Upper lobe of left lung (tissue), 6 donors: Measurements from ENCODE around the gene DERA. TPM values are rescaled to one million over a fixed set of nuclear protein-coding genes. Genes with fewer than 3 reads are reported as not detected.

ENCODE experiments used
- ATAC-seq, 2 donors: fragments of 200-7000 bp; cut with Tn5 transposase; one replicate each; pipeline ENCODE4 v1.9.1; 2022; ENCODE audit warnings: mild to moderate bottlenecking in 2 of 2, moderate library complexity in 2 of 2; ENCODE audit not compliant: low FRiP score in 2 of 2
- DNase-seq, 2 donors: peaks; one replicate each; pipeline ENCODE4 v3.0.0-alpha.2; 2019 to 2020
- H3K27ac ChIP-seq, 4 donors: fragments of 200-600 bp; sonication (generic); one replicate each; pipeline ENCODE4 v1.5.1; 2016 to 2019
- H3K27me3 ChIP-seq, 4 donors: fragments of 200-600 bp; sonication (generic); one replicate each; pipeline ENCODE4 v1.5.1; 2017 to 2019
- H3K36me3 ChIP-seq, 4 donors: fragments of 200-600 bp; sonication (generic); one replicate each; pipeline ENCODE4 v1.5.1; 2016 to 2019
- H3K4me1 ChIP-seq, 4 donors: fragments of 200-600 bp; sonication (generic); one replicate each; pipeline ENCODE4 v1.5.1; 2018 to 2019
- H3K4me3 ChIP-seq, 4 donors: fragments of 200-600 bp; sonication (generic); one replicate each; pipeline ENCODE4 v1.5.1; 2017 to 2019; ENCODE audit warnings: mild to moderate bottlenecking in 2 of 4, moderate library complexity in 1 of 4
- H3K9me3 ChIP-seq, 4 donors: fragments of 200-600 bp; sonication (generic); one replicate each; pipeline ENCODE4 v1.5.1; 2018 to 2019
- EP300 ChIP-seq, 4 donors: sonication (generic); formaldehyde crosslinking; IDR thresholded peaks; one replicate each; pipeline ENCODE4 v1.5.1; 2017; ENCODE audit warnings: antibody characterized with exemption in 4 of 4, control low read depth in 2 of 4
- POLR2A ChIP-seq, 4 donors: fragments of 450-650 bp; IDR thresholded peaks; one replicate each; pipeline ENCODE4 v1.5.1; 2016 to 2017; ENCODE audit warnings: antibody characterized with exemption in 4 of 4, mild to moderate bottlenecking in 2 of 4
- POLR2AphosphoS5 ChIP-seq, 2 donors: sonication (generic); formaldehyde crosslinking; IDR thresholded peaks; one replicate each; pipeline ENCODE4 v1.5.1; 2017; ENCODE audit warnings: antibody characterized with exemption in 2 of 2
- WGBS, 2 donors: methylation state at CpG; one replicate each; pipeline ENCODE4 v1.1.5; 2017 to 2018; 5-methylcytosine and 5-hydroxymethylcytosine counted together
- total RNA-seq, 6 donors: library from RNA; depleted of rRNA in 4 of 6; stranded (reverse); fragments of >200 nt in 4 of 6; gene quantifications; one replicate each; pipeline versions ENCODE4 v1.1.0 to v1.2.1, GENCODE V29; 2016 to 2021
- TF ChIP-seq, protein P1 (sequence below), 6 experiments: fragments of 450-650 bp in 4 of 6; fragments of 200-600 bp in 2 of 6; sonication (generic) in 2 of 6; IDR thresholded peaks; one replicate each; pipeline ENCODE4 v1.5.1; 2016 to 2019; ENCODE audit warnings: antibody characterized with exemption in 6 of 6
- donor health status: DM: no; HTN: no; CAD: no; lungs with moderate emphysema.
- donor health status: DM: no; HTN: yes; CAD: no; lungs with severe emphysema.

DERA gene
- total RNA-seq, 6 donors from 2014 or later, result 13.6 to 63.8 (median 39.2) TPM

DNA sequence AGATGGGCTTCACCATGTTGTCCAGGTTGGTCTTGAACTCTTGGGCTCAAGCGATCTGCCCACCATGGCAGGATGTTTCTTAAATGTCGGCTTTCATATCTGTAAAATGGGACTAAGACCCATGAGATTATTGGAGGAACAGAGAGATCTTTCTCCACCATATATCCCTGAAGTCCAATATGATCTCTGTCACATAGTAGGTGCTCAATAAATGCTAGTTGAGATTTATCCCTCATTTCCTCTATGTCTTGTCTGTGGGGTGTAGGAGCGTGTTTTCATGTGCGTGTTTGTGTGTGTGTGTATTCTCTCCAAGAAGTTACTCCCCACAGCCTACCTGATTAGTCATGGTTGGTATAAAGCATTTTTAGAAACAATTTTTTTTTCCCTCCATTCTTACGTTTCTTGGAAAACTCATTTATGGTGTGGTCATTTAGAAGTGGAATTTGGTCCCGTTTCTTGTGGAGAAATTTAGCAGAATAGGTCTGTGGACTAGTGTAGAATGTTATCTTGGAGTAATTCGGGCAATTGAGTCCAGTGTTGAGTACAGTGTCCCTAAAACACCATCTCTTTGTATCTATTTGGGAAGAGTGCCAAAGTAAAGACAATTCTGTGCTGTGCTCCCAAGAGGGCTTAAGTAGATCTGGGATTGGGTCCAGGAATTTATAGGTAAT is 24.6 kb upstream of the DERA start:
- H3K4me1 ChIP-seq, result peaks cover 22 to 31% (median 24%) of the 10 kb centered on the region in 4 donors
- no peak for TF ChIP-seq POLR2AphosphoS5 (IDR thresholded peaks at IDR 0.05)
- TF ChIP-seq POLR2A (IDR thresholded peaks at IDR 0.05), result no peak
- no peak for TF ChIP-seq EP300 (IDR thresholded peaks at IDR 0.05)
- TF ChIP-seq, protein P1, sequence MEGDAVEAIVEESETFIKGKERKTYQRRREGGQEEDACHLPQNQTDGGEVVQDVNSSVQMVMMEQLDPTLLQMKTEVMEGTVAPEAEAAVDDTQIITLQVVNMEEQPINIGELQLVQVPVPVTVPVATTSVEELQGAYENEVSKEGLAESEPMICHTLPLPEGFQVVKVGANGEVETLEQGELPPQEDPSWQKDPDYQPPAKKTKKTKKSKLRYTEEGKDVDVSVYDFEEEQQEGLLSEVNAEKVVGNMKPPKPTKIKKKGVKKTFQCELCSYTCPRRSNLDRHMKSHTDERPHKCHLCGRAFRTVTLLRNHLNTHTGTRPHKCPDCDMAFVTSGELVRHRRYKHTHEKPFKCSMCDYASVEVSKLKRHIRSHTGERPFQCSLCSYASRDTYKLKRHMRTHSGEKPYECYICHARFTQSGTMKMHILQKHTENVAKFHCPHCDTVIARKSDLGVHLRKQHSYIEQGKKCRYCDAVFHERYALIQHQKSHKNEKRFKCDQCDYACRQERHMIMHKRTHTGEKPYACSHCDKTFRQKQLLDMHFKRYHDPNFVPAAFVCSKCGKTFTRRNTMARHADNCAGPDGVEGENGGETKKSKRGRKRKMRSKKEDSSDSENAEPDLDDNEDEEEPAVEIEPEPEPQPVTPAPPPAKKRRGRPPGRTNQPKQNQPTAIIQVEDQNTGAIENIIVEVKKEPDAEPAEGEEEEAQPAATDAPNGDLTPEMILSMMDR (IDR thresholded peaks at IDR 0.05), result no peak

DNA sequence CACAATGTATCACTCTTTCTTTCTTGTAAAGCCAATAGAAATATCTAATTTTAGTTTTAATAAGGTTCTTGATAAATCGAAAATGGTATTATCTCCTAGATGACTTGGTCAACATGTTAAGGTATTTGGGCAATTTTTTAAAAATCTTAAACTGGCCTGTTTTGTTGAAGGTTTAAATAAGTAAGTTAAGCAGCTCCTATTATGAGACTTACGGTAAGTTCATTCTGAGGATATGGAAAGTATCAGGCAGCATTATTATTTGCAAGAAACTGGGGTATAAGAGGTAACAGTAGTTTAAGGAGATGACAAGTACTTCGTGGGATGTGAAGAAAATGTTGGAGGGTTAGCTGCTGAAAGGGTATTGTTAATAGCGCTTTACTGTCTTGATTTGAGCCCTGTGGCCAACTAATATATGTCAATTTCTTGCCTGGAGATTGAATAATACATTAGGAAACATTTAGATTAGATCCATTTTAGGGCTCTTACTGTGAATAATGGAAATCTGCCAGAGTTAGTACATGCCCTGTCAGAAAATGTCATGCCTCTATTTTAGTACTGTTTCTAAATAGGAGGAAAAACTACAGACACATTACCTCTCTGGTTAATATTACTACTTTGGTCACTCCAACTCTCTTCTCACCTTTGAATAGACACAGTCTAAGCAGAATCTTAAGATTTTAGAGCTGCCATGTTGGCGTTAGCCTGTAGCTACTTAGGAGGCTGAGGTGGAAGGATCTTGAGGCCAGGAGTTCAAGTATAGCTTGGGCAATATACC is 23.9 kb upstream of the DERA start:
- H3K4me3 ChIP-seq, result no peak overlapping the region
- DNase-seq, result no peak
- ATAC-seq, result no peak
- H3K9me3 ChIP-seq, result no peaks in the 10 kb centered on the region
- peaks cover 22 to 31% (median 24%) of the 10 kb centered on the region in 4 donors for H3K4me1 ChIP-seq
- WGBS, 2 donors, result 82 to 86% methylated on average over 5 of the region's 5 CpGs
- H3K27me3 ChIP-seq, result no peaks in the 10 kb centered on the region
- H3K27ac ChIP-seq, result no peak overlapping the region
- H3K36me3 ChIP-seq, result peaks cover 5 to 45% (median 17%) of the 10 kb centered on the region in 4 donors
- no peak for TF ChIP-seq EP300 (IDR thresholded peaks at IDR 0.05)
- no peak for TF ChIP-seq POLR2AphosphoS5 (IDR thresholded peaks at IDR 0.05)
- no peak for TF ChIP-seq POLR2A (IDR thresholded peaks at IDR 0.05)
- TF ChIP-seq, protein P1 (IDR thresholded peaks at IDR 0.05), result no peak

More for the DNA sequence above, 24.6 kb upstream of the DERA start:
- no peak overlapping the region for H3K27ac ChIP-seq
- no peak for DNase-seq
- 87 to 90% methylated on average over 7 of the region's 7 CpGs for WGBS, 2 donors
- no peak overlapping the region for H3K4me3 ChIP-seq
- H3K27me3 ChIP-seq, result no peaks in the 10 kb centered on the region
- H3K36me3 ChIP-seq, result peaks cover 0 to 38% (median 15%) of the 10 kb centered on the region in 4 donors
- no peaks in the 10 kb centered on the region for H3K9me3 ChIP-seq
- ATAC-seq, result no peak

DNA sequence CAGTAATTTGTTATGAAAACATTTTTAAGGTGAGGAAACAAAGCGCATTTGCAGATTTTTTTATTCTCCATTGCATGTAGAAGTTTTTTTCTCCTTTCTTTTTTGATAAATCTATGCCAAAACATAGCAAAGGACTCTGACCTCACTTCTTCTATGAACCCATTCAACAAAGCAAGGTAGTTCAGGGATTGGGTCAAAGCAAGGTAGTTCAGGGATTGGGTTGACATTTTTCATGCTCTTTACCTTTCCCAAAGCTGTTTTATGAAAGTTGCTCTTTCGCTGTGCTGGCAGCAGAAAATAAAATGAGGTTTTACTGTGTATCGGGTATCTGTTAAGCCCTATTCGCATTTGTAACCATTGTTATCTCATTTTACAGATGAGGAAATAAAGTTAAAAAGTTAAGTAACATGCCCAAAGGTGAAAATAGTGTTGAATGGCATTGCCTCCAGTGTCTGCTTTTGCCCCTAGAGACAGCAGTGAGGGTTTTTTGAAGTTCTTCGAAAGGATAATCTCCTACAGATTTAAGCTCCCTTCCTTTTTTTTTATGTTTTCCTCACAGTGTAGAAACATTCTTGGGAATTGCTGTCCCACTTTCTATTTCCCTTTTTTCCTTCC is 18.4 kb upstream of the DERA start:
- no peak for DNase-seq
- TF ChIP-seq, protein P1 (IDR thresholded peaks at IDR 0.05), result no peak
- no peak for TF ChIP-seq POLR2A (IDR thresholded peaks at IDR 0.05)
- no peak for TF ChIP-seq POLR2AphosphoS5 (IDR thresholded peaks at IDR 0.05)
- TF ChIP-seq EP300 (IDR thresholded peaks at IDR 0.05), result no peak
- Histone ChIP-seq H3K27me3 (no peaks in the 10 kb centered on the region), H3K36me3 (peaks cover 20 to 75% (median 30%) of the 10 kb centered on the region in 4 donors), H3K9me3 (no peaks in the 10 kb centered on the region), H3K4me3 (no peak overlapping the region), H3K4me1 (peaks cover 0 to 5% (median 1%) of the 10 kb centered on the region in 4 donors), H3K27ac (no peak overlapping the region)
- ATAC-seq, result no peak
- WGBS, 2 donors, result 93 to 96% methylated on average over 5 of the region's 5 CpGs

DNA sequence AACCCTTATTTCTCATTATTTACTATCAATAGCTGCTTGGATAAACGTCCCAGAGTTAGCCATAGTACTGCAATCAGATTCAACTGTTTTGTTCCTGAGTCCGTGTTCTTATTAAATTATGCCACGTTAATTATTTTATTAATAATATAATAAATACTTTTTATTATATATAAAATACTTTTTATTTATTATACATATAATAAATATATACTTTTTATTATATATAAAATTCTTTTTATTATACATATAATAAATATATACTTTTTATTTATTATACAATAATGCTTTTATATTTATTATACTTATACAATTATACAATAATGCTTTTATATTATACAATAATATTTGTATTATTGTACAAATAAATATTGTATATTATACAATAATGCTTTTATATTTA is 17.9 kb upstream of the DERA start:
- TF ChIP-seq POLR2A (IDR thresholded peaks at IDR 0.05) (no peak), POLR2AphosphoS5 (IDR thresholded peaks at IDR 0.05) (no peak), EP300 (IDR thresholded peaks at IDR 0.05) (no peak)
- TF ChIP-seq, protein P1 (IDR thresholded peaks at IDR 0.05), result no peak
- Histone ChIP-seq H3K27me3 (no peaks in the 10 kb centered on the region), H3K36me3 (peaks cover 20 to 80% (median 30%) of the 10 kb centered on the region in 4 donors), H3K27ac (no peak overlapping the region), H3K9me3 (no peaks in the 10 kb centered on the region), H3K4me3 (no peak overlapping the region), H3K4me1 (peaks cover 0 to 2% (median 0%) of the 10 kb centered on the region in 4 donors)
- 82 to 92% methylated on average over 3 of the region's 3 CpGs for WGBS, 2 donors
- DNase-seq (no peak), ATAC-seq (no peak)
